H1 (cell line): Measurements from ENCODE around the gene PMM1. TPM values are rescaled to one million over a fixed set of nuclear protein-coding genes. Genes with fewer than 3 reads are reported as not detected.

Experiments
- CTCF ChIA-PET: fragments of 300-600 bp; sonication (Branson Sonifier 250); formaldehyde crosslinking; loops from one replicate; lab custom pipeline; 2021; ENCODE audit not compliant: partially characterized antibody; lab: Charles Lee
- POLR2A ChIA-PET: fragments of 300-600 bp; sonication (Branson Sonifier 250); formaldehyde crosslinking; loops from one replicate; lab custom pipeline; 2021; ENCODE audit warnings: inconsistent platforms; ENCODE audit not compliant: partially characterized antibody; lab: Charles Lee
- DNase-seq, 2 experiments: peaks; one replicate each; pipeline versions ENCODE4 v3.0.0 to v3.0.0-alpha.2; 2010 to 2022; ENCODE audit warnings: low spot score in 2 of 2, low read depth in 1 of 2, mixed read lengths in 1 of 2
- FAIRE-seq: peaks from 2 replicates; lab custom pipeline; 2011; peaks lifted over from hg19 to GRCh38; lab: Jason Lieb, UNC
- H2AFZ ChIP-seq: 2 replicates; pipeline ENCODE4 v1.8.1; 2012; ENCODE audit warnings: low read length, inconsistent platforms
- H2AK5ac ChIP-seq: 2 replicates; pipeline ENCODE4 v1.6.1; 2013; ENCODE audit warnings: low read depth, low read length
- H2BK120ac ChIP-seq: replicated peaks from 2 replicates; pipeline ENCODE3; 2013; ENCODE audit warnings: low read depth, low read length, inconsistent platforms
- H2BK12ac ChIP-seq: 2 replicates; pipeline ENCODE4 v1.6.1; 2013; ENCODE audit warnings: low read depth, low read length
- H2BK15ac ChIP-seq: 2 replicates; pipeline ENCODE4 v1.6.1; 2013; ENCODE audit warnings: low read length
- H2BK20ac ChIP-seq: 2 replicates; pipeline ENCODE4 v1.6.1; 2013; ENCODE audit warnings: low read length
- H2BK5ac ChIP-seq: 2 replicates; pipeline ENCODE4 v1.6.1; 2013; ENCODE audit warnings: low read depth, low read length
- H3K14ac ChIP-seq: 2 replicates; pipeline ENCODE4 v1.6.1; 2013; ENCODE audit warnings: inconsistent platforms; ENCODE audit not compliant: insufficient read length
- H3K18ac ChIP-seq: 2 replicates; pipeline ENCODE4 v1.6.1; 2013; ENCODE audit warnings: low read length; ENCODE audit errors: extremely low read depth
- H3K23ac ChIP-seq: 2 replicates; pipeline ENCODE4 v1.6.1; 2013; ENCODE audit warnings: inconsistent platforms; ENCODE audit not compliant: insufficient read length
- H3K23me2 ChIP-seq: 2 replicates; pipeline ENCODE4 v1.6.1; 2013; ENCODE audit warnings: low read depth, low read length
- H3K27ac ChIP-seq: 2 replicates; pipeline ENCODE4 v1.6.1; 2011; ENCODE audit warnings: low read depth, low read length, inconsistent platforms
- H3K27me3 ChIP-seq, 4 experiments: replicated peaks in 1 of 4; 1 replicate in 1 of 4; 2 replicates in 3 of 4; pipeline versions ENCODE4 v1.6.1 to v1.8.1; 2011 to 2013; ENCODE audit warnings: low read length in 3 of 4, mild to moderate bottlenecking in 3 of 4, inconsistent platforms in 2 of 4, mixed read lengths in 2 of 4, moderate library complexity in 1 of 4; ENCODE audit not compliant: control insufficient read depth in 3 of 4, insufficient read depth in 3 of 4; ENCODE audit errors: extremely low read depth in 1 of 4
- H3K36me3 ChIP-seq, 4 experiments: 2 replicates each; pipeline versions ENCODE4 v1.6.1 to v1.8.1; 2011 to 2013; ENCODE audit warnings: mild to moderate bottlenecking in 4 of 4, low read length in 3 of 4, moderate library complexity in 2 of 4, control low read depth in 1 of 4, inconsistent platforms in 1 of 4; ENCODE audit not compliant: insufficient read depth in 4 of 4, control insufficient read depth in 2 of 4
- H3K4ac ChIP-seq: replicated peaks from 2 replicates; pipeline ENCODE3; 2013; ENCODE audit warnings: low read length, low read depth, mixed read lengths, inconsistent platforms; ENCODE audit not compliant: insufficient read length
- H3K4me1 ChIP-seq, 4 experiments: replicated peaks in 1 of 4; 1 replicate in 1 of 4; 2 replicates in 3 of 4; pipeline versions ENCODE4 v1.6.1 to v1.8.1; 2011 to 2013; ENCODE audit warnings: low read length in 3 of 4, inconsistent platforms in 2 of 4, mixed read lengths in 1 of 4; ENCODE audit not compliant: insufficient read depth in 4 of 4, control insufficient read depth in 3 of 4
- H3K4me2 ChIP-seq, 2 experiments: 2 replicates each; pipeline versions ENCODE4 v1.6.1 to v1.8.1; 2011 to 2013; ENCODE audit warnings: low read depth in 2 of 2, low read length in 2 of 2, control low read depth in 1 of 2, inconsistent platforms in 1 of 2, mild to moderate bottlenecking in 1 of 2; ENCODE audit not compliant: insufficient read depth in 1 of 2
- H3K4me3 ChIP-seq, 4 experiments: fragments of 200-600, 300-600 bp in 1 of 4; sonication (generic), shearing (Covaris generic), sonication (Bioruptor Twin) in 1 of 4; 2 replicates each; pipeline versions ENCODE4 v1.5.1 to v1.8.1; 2011 to 2016; ENCODE audit warnings: low read length in 4 of 4, low read depth in 3 of 4, control low read depth in 2 of 4, inconsistent platforms in 2 of 4, mild to moderate bottlenecking in 2 of 4, mixed read lengths in 1 of 4, moderate library complexity in 1 of 4; ENCODE audit not compliant: insufficient read depth in 2 of 4; ENCODE audit errors: extremely low read depth in 1 of 4
- H3K56ac ChIP-seq: replicated peaks from 2 replicates; pipeline ENCODE3; 2013; ENCODE audit warnings: low read depth, mild to moderate bottlenecking, mixed read lengths, low read length, inconsistent platforms; ENCODE audit not compliant: insufficient read length
- H3K79me1 ChIP-seq: 2 replicates; pipeline ENCODE4 v1.6.1; 2013; ENCODE audit warnings: low read depth, low read length, control low read depth
- H3K79me2 ChIP-seq, 2 experiments: 2 replicates each; pipeline versions ENCODE4 v1.6.1 to v1.8.1; 2012 to 2013; ENCODE audit warnings: low read length in 2 of 2, mild to moderate bottlenecking in 2 of 2, inconsistent platforms in 1 of 2; ENCODE audit not compliant: insufficient read depth in 2 of 2, control insufficient read depth in 1 of 2
- H3K9ac ChIP-seq, 4 experiments: replicated peaks in 1 of 4; 1 replicate in 1 of 4; 2 replicates in 3 of 4; pipeline versions ENCODE4 v1.6.1 to v1.8.1; 2011 to 2013; ENCODE audit warnings: low read depth in 3 of 4, low read length in 3 of 4, control low read depth in 2 of 4, mild to moderate bottlenecking in 2 of 4, moderate library complexity in 2 of 4, inconsistent platforms in 1 of 4; ENCODE audit errors: extremely low read depth in 1 of 4
- H3K9me3 ChIP-seq, 2 experiments: 2 replicates each; pipeline versions ENCODE4 v1.6.1 to v1.8.1; 2012 to 2013; ENCODE audit warnings: mild to moderate bottlenecking in 2 of 2, moderate library complexity in 2 of 2, control low read depth in 1 of 2, inconsistent platforms in 1 of 2, low read depth in 1 of 2, low read length in 1 of 2, mixed read lengths in 1 of 2; ENCODE audit not compliant: insufficient read depth in 2 of 2
- H4K20me1 ChIP-seq, 2 experiments: replicated peaks in 1 of 2; 2 replicates each; pipeline versions ENCODE3 to v1.8.1; 2011 to 2013; ENCODE audit warnings: inconsistent platforms in 2 of 2, low read length in 2 of 2, mild to moderate bottlenecking in 1 of 2; ENCODE audit not compliant: insufficient read depth in 2 of 2, control insufficient read depth in 1 of 2
- H4K5ac ChIP-seq: 2 replicates; pipeline ENCODE4 v1.6.1; 2013; ENCODE audit warnings: low read length, low read depth, mixed read lengths, inconsistent platforms; ENCODE audit not compliant: insufficient read length
- H4K8ac ChIP-seq: 2 replicates; pipeline ENCODE4 v1.8.0; 2013; ENCODE audit warnings: mild to moderate bottlenecking, moderate library complexity, low read length, inconsistent platforms; ENCODE audit not compliant: insufficient read depth; ENCODE audit errors: extremely low read depth
- H4K91ac ChIP-seq: replicated peaks from 2 replicates; pipeline ENCODE3; 2013; ENCODE audit warnings: low read length, mixed read lengths, inconsistent platforms; ENCODE audit not compliant: insufficient read length
- CEBPB ChIP-seq: IDR thresholded peaks from 2 replicates; pipeline ENCODE4 v1.6.1; 2012; ENCODE audit warnings: low read depth, low read length
- CHD2 ChIP-seq: IDR thresholded peaks from 2 replicates; pipeline ENCODE4 v1.6.1; 2012; ENCODE audit warnings: low read length, improper control_type of control experiment
- EGR1 ChIP-seq: IDR thresholded peaks from 2 replicates; pipeline ENCODE4 v1.6.1; 2011; ENCODE audit warnings: low read depth, low read length, borderline replicate concordance
- EZH2 ChIP-seq: fragments of 200-600 bp; sonication (generic); IDR thresholded peaks from 2 replicates; pipeline ENCODE4 v1.7.1; 2012; ENCODE audit warnings: low read depth, mild to moderate bottlenecking, moderate library complexity, low read length, inconsistent platforms; ENCODE audit not compliant: severe bottlenecking
- GABPA ChIP-seq: IDR thresholded peaks from 2 replicates; pipeline ENCODE4 v1.6.1; 2011; ENCODE audit warnings: mild to moderate bottlenecking, low read length, moderate library complexity, borderline replicate concordance; ENCODE audit not compliant: insufficient read depth
- GTF2F1 ChIP-seq: IDR thresholded peaks from 2 replicates; pipeline ENCODE4 v1.6.1; 2012; ENCODE audit warnings: low read depth, low read length, improper control_type of control experiment, borderline replicate concordance
- MAX ChIP-seq: IDR thresholded peaks from 2 replicates; pipeline ENCODE4 v1.6.1; 2012; ENCODE audit warnings: inconsistent platforms
- NRF1 ChIP-seq: IDR thresholded peaks from 2 replicates; pipeline ENCODE4 v1.6.1; 2011; ENCODE audit warnings: mild to moderate bottlenecking, low read depth, low read length, improper control_type of control experiment
- POLR2A ChIP-seq, 2 experiments: IDR thresholded peaks; 1 replicate in 1 of 2; 2 replicates in 1 of 2; pipeline ENCODE4 v1.6.1; 2011; ENCODE audit warnings: low read depth in 2 of 2, low read length in 2 of 2, mild to moderate bottlenecking in 2 of 2; ENCODE audit errors: control extremely low read depth in 1 of 2
- RFX5 ChIP-seq: IDR thresholded peaks from 2 replicates; pipeline ENCODE4 v1.6.1; 2011; ENCODE audit warnings: low read depth, low read length, improper control_type of control experiment, borderline replicate concordance
- RXRA ChIP-seq: IDR thresholded peaks from 2 replicates; pipeline ENCODE4 v1.6.1; 2011; ENCODE audit warnings: low read depth, mild to moderate bottlenecking, low read length, moderate library complexity; ENCODE audit not compliant: insufficient read depth
- SIN3A ChIP-seq, 2 experiments: IDR thresholded peaks in 1 of 2; conservative IDR thresholded peaks in 1 of 2; 2 replicates each; pipeline ENCODE4 v1.6.1; 2011 to 2012; ENCODE audit warnings: low read length in 2 of 2, improper control_type of control experiment in 1 of 2, low read depth in 1 of 2, mild to moderate bottlenecking in 1 of 2
- SP4 ChIP-seq: IDR thresholded peaks from 2 replicates; pipeline ENCODE4 v1.6.1; 2012; ENCODE audit warnings: low read length, inconsistent platforms
- TBP ChIP-seq: IDR thresholded peaks from 2 replicates; pipeline ENCODE4 v1.6.1; 2011; ENCODE audit warnings: low read depth, low read length, improper control_type of control experiment
- YY1 ChIP-seq: IDR thresholded peaks from 2 replicates; pipeline ENCODE4 v1.6.1; 2011; ENCODE audit warnings: low read depth, mild to moderate bottlenecking, low read length
- WGBS, 2 experiments: shearing (Covaris generic) in 1 of 2; methylation state at CpG; one replicate each; pipeline versions ENCODE4 v1.1.6 to v1.1.7; 2013 to 2015; ENCODE audit warnings: low lambda C conversion rate in 2 of 2, mixed read lengths in 2 of 2, inconsistent platforms in 1 of 2, low coverage in 1 of 2, missing lambda C conversion rate in 1 of 2; ENCODE audit not compliant: insufficient replicate concordance in 2 of 2, insufficient coverage in 1 of 2, insufficient read length in 1 of 2; ENCODE audit errors: extremely low coverage in 1 of 2, missing lambda C conversion rate in 1 of 2; 5-methylcytosine and 5-hydroxymethylcytosine counted together
- polyA plus RNA-seq, 7 experiments: library from polyadenylated mRNA; depleted of rRNA in 3 of 7; stranded (reverse) in 5 of 7; unstranded in 2 of 7; fragments of >200 nt in 5 of 7; fragments of 200-250 nt in 2 of 7; gene quantifications; 1 replicate in 5 of 7; 2 replicates in 1 of 7; 4 replicates in 1 of 7; pipeline versions ENCODE4 v1.2.1 to v1.2.3, GENCODE V29; 2011 to 2013; ENCODE audit warnings: missing spikeins in 2 of 7, mixed read lengths in 2 of 7
- total RNA-seq: library from RNA; stranded (reverse); fragmentation: NEBNext Ultra II Directional; extraction: Animal tissue kit (Norgen Biotek cat#: 25700); gene quantifications from 2 replicates; pipeline ENCODE4 v1.2.1, GENCODE V29; 2021

PMM1 gene
- total and polyA plus RNA-seq, 2 of the 8 experiments (the other 6 are each of a cell fraction or from before 2014, with no cell fraction given): 11.3 to 20.0 TPM

DNA sequence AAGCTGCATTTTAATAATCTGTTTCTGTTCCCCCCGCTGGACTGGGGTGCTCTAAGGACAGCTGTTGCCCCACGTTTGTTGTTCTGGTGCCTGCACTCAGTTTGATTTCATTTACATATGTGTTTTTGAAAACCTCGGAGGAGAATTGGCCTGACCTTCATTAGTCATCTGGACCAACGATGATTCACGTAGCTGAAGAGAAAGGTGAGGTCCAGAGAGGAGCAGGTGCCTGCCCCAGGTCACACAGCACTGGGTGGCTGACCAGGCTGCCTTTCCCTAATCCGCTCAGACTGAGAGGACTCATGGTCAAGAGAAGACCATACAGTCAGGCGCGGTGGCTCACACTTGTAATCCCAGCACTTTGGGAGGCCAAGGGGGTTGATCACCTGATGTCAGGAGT, 25.1 kb downstream of the PMM1 start:
- H3K14ac ChIP-seq: no peak overlapping the region
- no peaks in the 10 kb centered on the region for H4K20me1 ChIP-seq
- H2BK120ac ChIP-seq: no peak overlapping the region
- H2AK5ac ChIP-seq: no peak overlapping the region
- H3K4me1 ChIP-seq: peaks cover 4 to 30% (median 20%) of the 10 kb centered on the region in 4 experiments
- ChIA-PET POLR2A (interaction anchor here (1.3 to 3.2 kb wide), 2 partner anchors 9 to 29 kb away, joined by 3 to 12 read pairs; no protein-coding TSS in a partner anchor), CTCF (interaction anchor here (0.5 to 16.1 kb wide), 6 partner anchors 9 to 68 kb away, joined by 3 to 169 read pairs (median 4); no protein-coding TSS in a partner anchor)
- H3K4ac ChIP-seq: no peak overlapping the region
- no peaks in the 10 kb centered on the region for H3K9me3 ChIP-seq
- H3K36me3 ChIP-seq: no peaks in the 10 kb centered on the region
- H3K79me2 ChIP-seq: no peaks in the 10 kb centered on the region
- no peak overlapping the region; the same call in 1 of the 2 replicates for H2BK12ac ChIP-seq
- H3K4me2 ChIP-seq: no peak overlapping the region
- no peaks in the 10 kb centered on the region for H3K79me1 ChIP-seq
- H2BK5ac ChIP-seq: no peak overlapping the region
- H4K91ac ChIP-seq: no peak overlapping the region
- no peak for FAIRE-seq
- no peak overlapping the region for H2BK20ac ChIP-seq
- H2AFZ ChIP-seq: no peak overlapping the region
- no peak overlapping the region for H3K27ac ChIP-seq
- H3K23ac ChIP-seq: no peak overlapping the region
- DNase-seq: no peak
- no peak overlapping the region for H4K8ac ChIP-seq
- 91% methylated on average over 8 of the region's 8 CpGs; no CpG with 5 or more reads in 1 of the 2 experiments for WGBS, 2 experiments
- no peak overlapping the region for H3K4me3 ChIP-seq
- H3K27me3 ChIP-seq: 0 out of 7 replicates have a peak, but pooled peaks cover 0 to 3% (median 0%) of the 10 kb centered on the region in 4 experiments
- H4K5ac ChIP-seq: no peak overlapping the region
- no peak overlapping the region for H3K56ac ChIP-seq
- H3K9ac ChIP-seq: no peak overlapping the region
- no peak overlapping the region for H2BK15ac ChIP-seq
- H3K23me2 ChIP-seq: peaks cover 6% of the 10 kb centered on the region; the same call in 1 of the 2 replicates
- no peak overlapping the region for H3K18ac ChIP-seq
- TF ChIP-seq NRF1 (no peak), CHD2 (no peak), GABPA (no peak), SIN3A (conservative IDR thresholded peaks at IDR 0.05 in 1 of 2, IDR thresholded peaks at IDR 0.05 in 1 of 2; ENCODE audit: low read depth in 1 of 2, low read length in 2 of 2) (no peak), RFX5 (no peak), POLR2A (IDR thresholded peaks at IDR 0.05; ENCODE audit: control extremely low read depth in 1 of 2, low read depth in 2 of 2, low read length in 2 of 2) (no peak), SP4 (no peak), YY1 (no peak), MAX (no peak), EZH2 (no peak), CEBPB (no peak), RXRA (no peak), GTF2F1 (no peak), EGR1 (no peak), TBP (no peak)
